ENCODE data around the gene ACBD6.
A peak's percentile ranks its signal among the peaks of the same experiment; 100 is the strongest.

The ACBD6 gene

GRCh38 chr1:180256341-180257027 lies 245.9 kb downstream of the ACBD6 start:
- DNase-seq (ENCODE audit: low read depth in 2 of 2) = no peak

GRCh38 chr1:180255536-180256340 lies 246.6 kb downstream of the ACBD6 start:
- no peak for DNase-seq (ENCODE audit: low read depth in 2 of 2)

- no peak for DNase-seq (ENCODE audit: low read depth in 2 of 2)
Measured at GRCh38 chr1:180254854-180255253, 247.5 kb downstream of the ACBD6 start.

- no peak for DNase-seq (ENCODE audit: low read depth in 2 of 2)
Measured at GRCh38 chr1:180254496-180254819, 247.9 kb downstream of the ACBD6 start.

GRCh38 chr1:180253585-180254495 lies 248.5 kb downstream of the ACBD6 start:
- DNase-seq (ENCODE audit: low read depth in 2 of 2) = no peak

- peak; percentile 17 to 38 for DNase-seq (ENCODE audit: low read depth in 2 of 2)
Measured at GRCh38 chr1:180252638-180253536, 249.5 kb downstream of the ACBD6 start.

- DNase-seq (ENCODE audit: low read depth in 2 of 2) = no peak
Measured at GRCh38 chr1:180251526-180252305, 250.7 kb downstream of the ACBD6 start.

GRCh38 chr1:180250883-180251509 lies 251.4 kb downstream of the ACBD6 start:
- DNase-seq (ENCODE audit: low read depth in 2 of 2) = no peak

- DNase-seq (ENCODE audit: low read depth in 2 of 2) = no peak
Measured at GRCh38 chr1:180250499-180250770, 251.9 kb downstream of the ACBD6 start.

GRCh38 chr1:180249725-180250498 lies 252.5 kb downstream of the ACBD6 start:
- DNase-seq (ENCODE audit: low read depth in 2 of 2) = no peak

- no peak for DNase-seq (ENCODE audit: low read depth in 2 of 2)
Measured at GRCh38 chr1:180248731-180249681, 253.4 kb downstream of the ACBD6 start.

GRCh38 chr1:180248176-180248575 lies 254.2 kb downstream of the ACBD6 start:
- DNase-seq (ENCODE audit: low read depth in 2 of 2) = no peak

GRCh38 chr1:180247580-180247979 lies 254.8 kb downstream of the ACBD6 start:
- DNase-seq (ENCODE audit: low read depth in 2 of 2) = no peak

GRCh38 chr1:180247061-180247460 lies 255.3 kb downstream of the ACBD6 start:
- no peak for DNase-seq (ENCODE audit: low read depth in 2 of 2)

- DNase-seq (ENCODE audit: low read depth in 2 of 2) = no peak
Measured at GRCh38 chr1:180246579-180246978, 255.8 kb downstream of the ACBD6 start.

GRCh38 chr1:180244840-180245239 lies 257.5 kb downstream of the ACBD6 start:
- DNase-seq (ENCODE audit: low read depth in 2 of 2) = no peak

- no peak for DNase-seq (ENCODE audit: low read depth in 2 of 2)
Measured at GRCh38 chr1:180243517-180244221, 258.7 kb downstream of the ACBD6 start.

Data from stimulated activated CD8-positive, alpha-beta memory T cell treated with anti-CD3 and anti-CD28 coated beads, Interleukin-7, amount 100 ng/mL, for 1 hour (primary cell).